Measurements from ENCODE around the gene CACUL1. TPM values are rescaled to one million over a fixed set of nuclear protein-coding genes. Genes with fewer than 3 reads are reported as not detected.
"Not testable (repeated sequence)": the region's sequence is repeated elsewhere in the genome, so short reads cannot be mapped to it uniquely, and the experiment has no call there.

Gene CACUL1
- total and polyA plus RNA-seq, 10 donors = 4.3 to 56.7 (median 34.9) TPM

DNA sequence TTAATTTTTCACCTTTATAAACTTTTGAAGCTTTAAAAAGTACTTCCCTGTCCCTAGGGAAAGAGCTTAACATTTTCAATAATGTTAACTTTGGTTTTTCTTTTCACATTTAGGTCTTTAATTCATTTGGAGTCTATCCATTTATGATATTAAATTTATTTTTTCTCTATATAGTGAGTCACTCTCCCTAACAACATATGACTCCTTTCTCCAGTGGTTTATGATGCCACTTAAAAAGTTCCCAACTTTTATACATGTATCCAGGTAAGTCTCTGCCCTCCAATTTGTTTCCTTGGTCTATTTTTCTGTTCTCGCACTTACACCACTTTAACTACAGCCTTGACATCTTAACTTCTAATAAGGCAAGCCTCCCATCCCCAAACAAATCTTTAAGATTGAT, 3.5 kb downstream of the CACUL1 start:
- intact Hi-C loops (cut with DNase I; ENCODE audit: low total_unique reads) = no loop called here
- H3K4me1 ChIP-seq = peaks cover 18 to 89% (median 57%) of the 10 kb centered on the region in 6 donors

GRCh38 chr10:118748041-118748440, 6.7 kb downstream of the CACUL1 start:
- peaks cover 0 to 15% (median 0%) of the 10 kb centered on the region in 6 donors for H3K36me3 ChIP-seq
- no peak for DNase-seq
- no peak overlapping the region for H3K27ac ChIP-seq
- intact Hi-C loops (cut with DNase I; ENCODE audit: low total_unique reads) = no loop called here
- no peak overlapping the region for H3K4me3 ChIP-seq
- TF ChIP-seq, protein P1, sequence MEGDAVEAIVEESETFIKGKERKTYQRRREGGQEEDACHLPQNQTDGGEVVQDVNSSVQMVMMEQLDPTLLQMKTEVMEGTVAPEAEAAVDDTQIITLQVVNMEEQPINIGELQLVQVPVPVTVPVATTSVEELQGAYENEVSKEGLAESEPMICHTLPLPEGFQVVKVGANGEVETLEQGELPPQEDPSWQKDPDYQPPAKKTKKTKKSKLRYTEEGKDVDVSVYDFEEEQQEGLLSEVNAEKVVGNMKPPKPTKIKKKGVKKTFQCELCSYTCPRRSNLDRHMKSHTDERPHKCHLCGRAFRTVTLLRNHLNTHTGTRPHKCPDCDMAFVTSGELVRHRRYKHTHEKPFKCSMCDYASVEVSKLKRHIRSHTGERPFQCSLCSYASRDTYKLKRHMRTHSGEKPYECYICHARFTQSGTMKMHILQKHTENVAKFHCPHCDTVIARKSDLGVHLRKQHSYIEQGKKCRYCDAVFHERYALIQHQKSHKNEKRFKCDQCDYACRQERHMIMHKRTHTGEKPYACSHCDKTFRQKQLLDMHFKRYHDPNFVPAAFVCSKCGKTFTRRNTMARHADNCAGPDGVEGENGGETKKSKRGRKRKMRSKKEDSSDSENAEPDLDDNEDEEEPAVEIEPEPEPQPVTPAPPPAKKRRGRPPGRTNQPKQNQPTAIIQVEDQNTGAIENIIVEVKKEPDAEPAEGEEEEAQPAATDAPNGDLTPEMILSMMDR (IDR thresholded peaks at IDR 0.05 in 8 of 11, conservative IDR thresholded peaks at IDR 0.05 in 3 of 11) = no peak
- TF ChIP-seq POLR2AphosphoS5 (IDR thresholded peaks at IDR 0.05) (no peak), POLR2A (IDR thresholded peaks at IDR 0.05) (no peak)
- no peaks in the 10 kb centered on the region for H3K27me3 ChIP-seq (replicated peaks in 1 of 7)
- peaks cover 10 to 94% (median 48%) of the 10 kb centered on the region in 6 donors for H3K4me1 ChIP-seq
- no peaks in the 10 kb centered on the region for H3K9me3 ChIP-seq
- 91 to 95% (median 92%) methylated on average over 6 of the region's 6 CpGs for WGBS, 5 donors

More for the DNA sequence above, 3.5 kb downstream of the CACUL1 start:
- DNase-seq = no peak
- no peaks in the 10 kb centered on the region for H3K9me3 ChIP-seq
- no peak for TF ChIP-seq POLR2A (IDR thresholded peaks at IDR 0.05)
- TF ChIP-seq, protein P1 (IDR thresholded peaks at IDR 0.05 in 8 of 11, conservative IDR thresholded peaks at IDR 0.05 in 3 of 11) = no peak
- no peak for TF ChIP-seq POLR2AphosphoS5 (IDR thresholded peaks at IDR 0.05)
- H3K36me3 ChIP-seq = peaks cover 0 to 15% (median 0%) of the 10 kb centered on the region in 6 donors
- no peaks in the 10 kb centered on the region for H3K27me3 ChIP-seq (replicated peaks in 1 of 7)
- H3K4me3 ChIP-seq = no peak overlapping the region
- WGBS, 5 donors = 91 to 98% (median 96%) methylated on average over 1 of the region's 1 CpG
- H3K27ac ChIP-seq = no peak overlapping the region

DNA sequence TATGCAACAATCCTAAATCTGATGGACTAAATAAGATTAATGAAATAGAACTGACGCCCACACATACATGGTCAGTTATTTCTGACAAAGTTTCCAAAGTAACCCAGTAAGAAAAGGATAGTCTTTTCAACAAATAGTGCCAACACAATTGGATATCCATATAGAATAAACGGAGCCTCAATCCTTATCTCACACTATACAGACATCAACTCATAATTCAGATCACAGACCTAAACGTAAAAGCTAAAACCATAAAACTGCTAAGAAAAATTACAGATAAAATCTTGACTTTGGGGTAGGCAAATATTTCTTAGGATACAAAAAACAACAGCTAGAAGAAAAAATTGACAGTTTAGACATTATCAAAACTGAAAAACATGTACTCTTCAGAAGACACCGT, 8.5 kb downstream of the CACUL1 start:
- 70 to 78% (median 73%) methylated on average over 4 of the region's 4 CpGs for WGBS, 5 donors
- peaks cover 0 to 15% (median 0%) of the 10 kb centered on the region in 6 donors for H3K36me3 ChIP-seq
- intact Hi-C loops (cut with DNase I; ENCODE audit: low total_unique reads) = no loop called here
- H3K4me3 ChIP-seq = no peak overlapping the region
- H3K27ac ChIP-seq = no peak overlapping the region
- H3K4me1 ChIP-seq = peaks cover 8 to 94% (median 47%) of the 10 kb centered on the region in 6 donors
- TF ChIP-seq POLR2AphosphoS5 (IDR thresholded peaks at IDR 0.05) (no peak), POLR2A (IDR thresholded peaks at IDR 0.05) (no peak)
- no peaks in the 10 kb centered on the region for H3K27me3 ChIP-seq (replicated peaks in 1 of 7)
- DNase-seq = no peak
- H3K9me3 ChIP-seq = no peaks in the 10 kb centered on the region

GRCh38 chr10:118745056-118745455, 9.7 kb downstream of the CACUL1 start:
- H3K27ac ChIP-seq = peak overlapping the region in 1 of 8 donors; percentile 24
- TF ChIP-seq, protein P1 (IDR thresholded peaks at IDR 0.05 in 8 of 11, conservative IDR thresholded peaks at IDR 0.05 in 3 of 11) = no peak
- TF ChIP-seq POLR2A (IDR thresholded peaks at IDR 0.05) (no peak), POLR2AphosphoS5 (IDR thresholded peaks at IDR 0.05) (no peak)
- H3K9me3 ChIP-seq = no peaks in the 10 kb centered on the region
- no peak for DNase-seq
- peaks cover 0 to 15% (median 0%) of the 10 kb centered on the region in 6 donors for H3K36me3 ChIP-seq
- peaks cover 8 to 92% (median 45%) of the 10 kb centered on the region in 6 donors for H3K4me1 ChIP-seq
- intact Hi-C loops (cut with DNase I; ENCODE audit: low total_unique reads) = no loop called here
- 90 to 96% (median 92%) methylated on average over 4 of the region's 4 CpGs for WGBS, 5 donors
- no peak overlapping the region for H3K4me3 ChIP-seq
- no peaks in the 10 kb centered on the region for H3K27me3 ChIP-seq (replicated peaks in 1 of 7)

- intact Hi-C loops (cut with DNase I; ENCODE audit: low total_unique reads); H3K9me3 ChIP-seq; DNase-seq; H3K4me3 ChIP-seq; H3K27me3 ChIP-seq (replicated peaks in 1 of 7): not testable (repeated sequence)
- Histone ChIP-seq H3K36me3 (peaks cover 0 to 13% (median 0%) of the 10 kb centered on the region in 6 donors), H3K27ac (peak overlapping the region in 1 of 8 donors; percentile 24), H3K4me1 (peaks cover 8 to 92% (median 46%) of the 10 kb centered on the region in 6 donors)
- 84 to 92% (median 87%) methylated on average over 9 of the region's 9 CpGs for WGBS, 5 donors
These were observed 10.3 kb downstream of the CACUL1 start for GRCh38 chr10:118744346-118744918.
